ENCODE data around the gene TBX1.
"Not testable (repeated sequence)": the region's sequence is repeated elsewhere in the genome, so short reads cannot be mapped to it uniquely, and the experiment has no call there.

DNA sequence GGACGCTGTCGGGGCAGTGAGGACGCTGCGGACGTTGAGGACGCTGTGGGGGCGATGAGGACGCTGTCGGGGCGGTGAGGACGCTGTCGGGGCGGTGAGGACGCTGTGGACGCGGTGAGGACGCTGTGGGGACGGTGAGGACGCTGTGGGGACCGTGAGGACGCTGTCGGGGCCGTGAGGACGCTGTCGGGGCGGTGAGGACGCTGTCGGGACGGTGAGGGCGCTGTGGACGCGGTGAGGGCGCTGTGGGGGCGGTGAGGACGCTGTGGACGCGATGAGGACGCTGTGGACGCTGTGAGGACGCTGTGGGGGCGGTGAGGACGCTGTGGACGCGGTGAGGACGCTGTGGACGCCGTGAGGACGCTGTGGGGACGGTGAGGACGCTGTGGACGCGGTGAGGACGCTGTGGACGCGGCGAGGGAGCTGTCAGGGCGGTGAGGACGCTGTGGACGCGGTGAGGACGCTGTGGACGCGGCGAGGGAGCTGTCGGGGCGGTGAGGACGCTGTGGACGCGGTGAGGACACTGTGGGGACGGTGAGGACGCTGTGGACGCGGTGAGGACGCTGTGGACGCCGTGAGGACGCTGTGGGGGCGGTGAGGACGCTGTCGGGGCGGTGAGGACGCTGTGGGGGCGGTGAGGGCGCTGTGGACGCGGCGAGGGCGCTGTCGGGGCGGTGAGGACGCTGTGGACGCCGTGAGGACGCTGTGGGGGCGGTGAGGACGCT, 34.4 kb upstream of the TBX1 start:
- TF ChIP-seq, protein P1, sequence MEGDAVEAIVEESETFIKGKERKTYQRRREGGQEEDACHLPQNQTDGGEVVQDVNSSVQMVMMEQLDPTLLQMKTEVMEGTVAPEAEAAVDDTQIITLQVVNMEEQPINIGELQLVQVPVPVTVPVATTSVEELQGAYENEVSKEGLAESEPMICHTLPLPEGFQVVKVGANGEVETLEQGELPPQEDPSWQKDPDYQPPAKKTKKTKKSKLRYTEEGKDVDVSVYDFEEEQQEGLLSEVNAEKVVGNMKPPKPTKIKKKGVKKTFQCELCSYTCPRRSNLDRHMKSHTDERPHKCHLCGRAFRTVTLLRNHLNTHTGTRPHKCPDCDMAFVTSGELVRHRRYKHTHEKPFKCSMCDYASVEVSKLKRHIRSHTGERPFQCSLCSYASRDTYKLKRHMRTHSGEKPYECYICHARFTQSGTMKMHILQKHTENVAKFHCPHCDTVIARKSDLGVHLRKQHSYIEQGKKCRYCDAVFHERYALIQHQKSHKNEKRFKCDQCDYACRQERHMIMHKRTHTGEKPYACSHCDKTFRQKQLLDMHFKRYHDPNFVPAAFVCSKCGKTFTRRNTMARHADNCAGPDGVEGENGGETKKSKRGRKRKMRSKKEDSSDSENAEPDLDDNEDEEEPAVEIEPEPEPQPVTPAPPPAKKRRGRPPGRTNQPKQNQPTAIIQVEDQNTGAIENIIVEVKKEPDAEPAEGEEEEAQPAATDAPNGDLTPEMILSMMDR (IDR thresholded peaks at IDR 0.05; ENCODE audit: insufficient read depth, low read depth, low read length), result not testable (repeated sequence)
- TF ChIP-seq EZH2 (IDR thresholded peaks at IDR 0.05; ENCODE audit: insufficient read depth, low read length), result not testable (repeated sequence)

Measured in astrocyte (in vitro differentiated cells and primary cell).